K562 (cell line): ENCODE measurements around the gene UGT3A2. TPM values are rescaled to one million over a fixed set of nuclear protein-coding genes. Genes with fewer than 3 reads are reported as not detected.
A peak's percentile ranks its signal among the peaks of the same experiment; 100 is the strongest.

Source experiments
- ATAC-seq: fragments of 200-7000 bp; cut with Tn5 transposase; 3 replicates; pipeline ENCODE4 v1.9.1; 2020; ENCODE audit warnings: moderate library complexity
- BruUV-seq: library from RNA; stranded (reverse); fragments of 400-500 nt; replicated peaks from 2 replicates; lab custom pipeline; 2021; lab: Mats Ljungman, UMichigan
- CTCF ChIA-PET: fragments of 300-600 bp; formaldehyde crosslinking; extraction: SDS; loops from one replicate; lab custom pipeline; 2021; ENCODE audit warnings: low intra/inter-chr PET ratio; lab: Yijun Ruan, JAX
- POLR2A ChIA-PET: fragments of 300-600, 350-650 bp; sonication (Branson Sonifier 250); formaldehyde crosslinking; extraction: SDS; loops from one replicate; lab custom pipeline; 2021; ENCODE audit warnings: antibody characterized with exemption, inconsistent platforms; lab: Yijun Ruan, JAX
- DNase-seq, 4 experiments: peaks; one replicate each; pipeline versions ENCODE4 v3.0.0 to v3.0.0-alpha.2; 2011 to 2018; ENCODE audit warnings: low spot score in 3 of 4, mixed read lengths in 3 of 4; ENCODE audit errors: extremely low read depth in 1 of 4
- FAIRE-seq: peaks from 2 replicates; lab custom pipeline; 2011; peaks lifted over from hg19 to GRCh38; lab: Jason Lieb, UNC
- H2AFZ ChIP-seq: 2 replicates; pipeline ENCODE4 v1.6.0; 2011; ENCODE audit warnings: low read depth, low read length, control low read depth, inconsistent platforms
- H3K27ac ChIP-seq: fragments of 200-600 bp; 3 replicates; pipeline ENCODE4 v1.8.0; 2011; ENCODE audit warnings: low read depth, mild to moderate bottlenecking, control low read depth, inconsistent platforms, low read length, moderate library complexity, mixed read lengths; ENCODE audit errors: extremely low read depth
- H3K27me3 ChIP-seq, 2 experiments: fragments of 300-600 bp in 1 of 2; 2 replicates in 1 of 2; 3 replicates in 1 of 2; pipeline versions ENCODE4 v1.6.0 to v1.8.0; 2011; ENCODE audit warnings: inconsistent platforms in 2 of 2, low read length in 2 of 2, mild to moderate bottlenecking in 1 of 2, mixed read lengths in 1 of 2, moderate library complexity in 1 of 2; ENCODE audit not compliant: control insufficient read depth in 2 of 2, insufficient read depth in 2 of 2
- H3K36me3 ChIP-seq: fragments of 300-600 bp; 3 replicates; pipeline ENCODE4 v1.8.0; 2011; ENCODE audit warnings: mild to moderate bottlenecking, low read length, inconsistent platforms; ENCODE audit not compliant: control insufficient read depth, insufficient read depth
- H3K4me1 ChIP-seq, 2 experiments: fragments of 200-600 bp in 1 of 2; replicated peaks in 1 of 2; 2 replicates in 1 of 2; 3 replicates in 1 of 2; pipeline versions ENCODE4 v1.5.1 to v1.8.0; 2011; ENCODE audit warnings: inconsistent platforms in 2 of 2, low read length in 2 of 2, mild to moderate bottlenecking in 1 of 2, mixed read lengths in 1 of 2, moderate library complexity in 1 of 2; ENCODE audit not compliant: control insufficient read depth in 2 of 2, insufficient read depth in 2 of 2
- H3K4me2 ChIP-seq: 2 replicates; pipeline ENCODE4 v1.6.1; 2011; ENCODE audit warnings: low read length, control low read depth, inconsistent platforms, mixed read lengths; ENCODE audit not compliant: insufficient read depth
- H3K4me3 ChIP-seq: fragments of 200-600 bp; sonication (generic), shearing (Covaris generic); 2 replicates; pipeline ENCODE4 v1.5.1; 2016; ENCODE audit warnings: control low read depth, inconsistent platforms
- H3K79me2 ChIP-seq: fragments of 200-600 bp; 3 replicates; pipeline ENCODE4 v1.8.0; 2011; ENCODE audit warnings: low read length, inconsistent platforms; ENCODE audit not compliant: control insufficient read depth, insufficient read depth
- H3K9ac ChIP-seq, 2 experiments: 2 replicates each; pipeline versions ENCODE4 v1.6.0 to v1.6.1; 2011; ENCODE audit warnings: low read depth in 2 of 2, low read length in 2 of 2, control low read depth in 1 of 2, inconsistent platforms in 1 of 2, mild to moderate bottlenecking in 1 of 2, mixed read lengths in 1 of 2; ENCODE audit not compliant: insufficient read depth in 1 of 2
- H3K9me1 ChIP-seq: one replicate; pipeline ENCODE4 v1.6.0; 2011; ENCODE audit warnings: inconsistent platforms, mild to moderate bottlenecking, low read length, moderate library complexity; ENCODE audit not compliant: control insufficient read depth, insufficient read depth
- H3K9me3 ChIP-seq: replicated peaks from 2 replicates; pipeline ENCODE4 v1.5.1; 2011; ENCODE audit warnings: low read depth, low read length, inconsistent platforms; ENCODE audit not compliant: control insufficient read depth, insufficient read depth
- H4K20me1 ChIP-seq: replicated peaks from 2 replicates; pipeline ENCODE4 v1.6.1; 2011; ENCODE audit warnings: low read length, inconsistent platforms, mixed read lengths; ENCODE audit not compliant: control insufficient read depth, insufficient read depth
- DDX20 ChIP-seq: fragments of 450-650 bp; IDR thresholded peaks from 2 replicates; pipeline ENCODE4 v1.6.1; 2016; ENCODE audit warnings: missing genetic modification characterization, low read depth, mild to moderate bottlenecking, missing compliant biosample characterization, moderate library complexity
- HMGN3 ChIP-seq: IDR thresholded peaks from 2 replicates; pipeline ENCODE4 v1.6.1; 2011; ENCODE audit warnings: borderline replicate concordance, low read depth, mild to moderate bottlenecking, mixed read lengths, low read length; ENCODE audit not compliant: insufficient read length; ENCODE audit errors: extremely low read depth
- KDM5B ChIP-seq: fragments of 200-600 bp; sonication (generic); IDR thresholded peaks from 2 replicates; pipeline ENCODE4 v1.6.1; 2012; ENCODE audit warnings: low read depth, mild to moderate bottlenecking, moderate library complexity, low read length, control low read depth, inconsistent platforms; ENCODE audit not compliant: insufficient replicate concordance
- KLF13 ChIP-seq: fragments of 450-650 bp; IDR thresholded peaks from 2 replicates; pipeline ENCODE4 v1.6.1; 2016; ENCODE audit warnings: missing genetic modification characterization, low read depth, mild to moderate bottlenecking, missing compliant biosample characterization, moderate library complexity, borderline replicate concordance
- MTA1 ChIP-seq: fragments of 450-650 bp; IDR thresholded peaks from 2 replicates; pipeline ENCODE4 v1.6.1; 2017; ENCODE audit warnings: borderline replicate concordance
- SMAD2 ChIP-seq: fragments of 150-350 bp; IDR thresholded peaks from 2 replicates; pipeline ENCODE4 v1.6.1; 2014; ENCODE audit warnings: low read depth, mild to moderate bottlenecking, low read length
- ZFP30 ChIP-seq: fragments of 250-450 bp; sonication (Bioruptor Pico); IDR thresholded peaks from 2 replicates; pipeline ENCODE4 v1.8.0; 2022; ENCODE audit warnings: moderate library complexity, mild to moderate bottlenecking, inconsistent platforms, borderline replicate concordance
- WGBS: fragments of 100-300 bp; shearing (Covaris generic); methylation state at CpG from one replicate; pipeline ENCODE4 v1.1.6; 2016; ENCODE audit warnings: low coverage, mixed read lengths; ENCODE audit not compliant: insufficient coverage; ENCODE audit errors: missing lambda C conversion rate; 5-methylcytosine and 5-hydroxymethylcytosine counted together
- in situ Hi-C: fragments of 300-500 bp; cut with MboI; formaldehyde crosslinking; loops from 4 replicates; pipeline ENCODE4 v1.15.0; 2018; ENCODE audit warnings: inconsistent platforms, mixed read lengths
- intact Hi-C: fragments of 100-400 bp; cut with micrococcal nuclease; formaldehyde crosslinking; loops from 2 replicates; pipeline ENCODE4 v1.14.2; 2022
- polyA plus RNA-seq, 8 experiments: library from polyadenylated mRNA; depleted of rRNA in 4 of 8; stranded (reverse) in 5 of 8; unstranded in 3 of 8; fragments of >200 nt; fragmentation: Nextera tagmentation in 2 of 8; fragmentation: Illumina TruSeq in 1 of 8; extraction: Ambion mirVana in 2 of 8; extraction: Trizol in 1 of 8; gene quantifications; 2 replicates each; pipeline versions ENCODE4 v1.2.1 to v1.2.3, GENCODE V29; 2011 to 2014; ENCODE audit warnings: inconsistent platforms in 1 of 8, missing spikeins in 1 of 8
- total RNA-seq, 7 experiments: library from RNA; depleted of rRNA in 6 of 7; stranded (reverse); fragments of >200 nt in 6 of 7; fragmentation: Illumina TruSeq in 2 of 7; extraction: Trizol in 2 of 7; gene quantifications; 2 replicates each; pipeline versions ENCODE4 v1.2.1 to v1.2.3, GENCODE V29; 2011 to 2021; ENCODE audit warnings: low replicate concordance in 1 of 7
- TF ChIP-seq, protein P1 (sequence below): fragments of 200-600 bp; sonication (generic); IDR thresholded peaks from one replicate; pipeline ENCODE4 v1.6.1; 2012; ENCODE audit warnings: mild to moderate bottlenecking, low read depth, low read length, inconsistent platforms
- TF ChIP-seq, protein P2 (sequence below): fragments of 450-650 bp; formaldehyde crosslinking; IDR thresholded peaks from 2 replicates; pipeline ENCODE4 v1.4.0; 2022; ENCODE audit warnings: missing genetic modification characterization

UGT3A2 gene
- total and polyA plus RNA-seq, 9 of the 15 experiments (the other 6 are each of a cell fraction or from before 2014, with no cell fraction given) = not detected

DNA sequence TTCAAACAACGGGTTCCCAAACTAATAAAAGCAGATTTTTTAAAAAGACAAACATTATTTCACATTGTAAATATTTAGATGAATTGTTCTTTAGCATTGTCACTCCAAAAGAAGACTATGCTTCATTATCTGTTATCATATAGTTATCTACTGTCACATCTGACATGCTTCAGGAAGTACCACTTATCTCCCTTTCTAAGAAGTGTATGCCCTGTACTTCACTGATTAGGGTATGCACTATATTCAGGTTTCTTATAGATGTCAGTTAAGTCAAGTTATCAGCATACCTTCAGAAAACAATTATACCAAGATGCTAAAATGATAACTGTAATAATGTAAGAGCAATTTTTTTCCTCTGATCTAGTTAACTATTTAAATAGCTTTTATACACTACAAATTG, 44.6 kb upstream of the UGT3A2 start:
- DNase-seq = peak in 2 of 4 experiments; percentile 8 to 25
- Histone ChIP-seq H3K9ac (no peak overlapping the region), H3K9me3 (no peaks in the 10 kb centered on the region), H4K20me1 (no peaks in the 10 kb centered on the region), H3K27me3 (no peaks in the 10 kb centered on the region), H3K36me3 (peaks cover 35% of the 10 kb centered on the region), H2AFZ (no peak overlapping the region), H3K4me2 (no peak overlapping the region), H3K79me2 (no peaks in the 10 kb centered on the region), H3K4me1 (peaks cover 4% of the 10 kb centered on the region in 2 experiments; a peak in 2 of 5 replicates), H3K9me1 (no peaks in the 10 kb centered on the region), H3K4me3 (no peak overlapping the region), H3K27ac (no peak overlapping the region)
- BruUV-seq = no TSS peak
- in situ Hi-C loops = no loop called here
- intact Hi-C loops = no loop called here
- POLR2A ChIA-PET = interaction anchor here (1.6 kb wide), 1 partner anchor 15 kb away, joined by 3 read pairs; no protein-coding TSS in a partner anchor
- FAIRE-seq = no peak
- CTCF ChIA-PET = no interaction called here
- 69% methylated on average over 1 of the region's 1 CpG for WGBS
- ATAC-seq = 0 out of 3 replicates have a peak, but pooled peaks have one; percentile 43
- no peak for TF ChIP-seq HMGN3
- no peak for TF ChIP-seq KDM5B
- TF ChIP-seq, protein P1, sequence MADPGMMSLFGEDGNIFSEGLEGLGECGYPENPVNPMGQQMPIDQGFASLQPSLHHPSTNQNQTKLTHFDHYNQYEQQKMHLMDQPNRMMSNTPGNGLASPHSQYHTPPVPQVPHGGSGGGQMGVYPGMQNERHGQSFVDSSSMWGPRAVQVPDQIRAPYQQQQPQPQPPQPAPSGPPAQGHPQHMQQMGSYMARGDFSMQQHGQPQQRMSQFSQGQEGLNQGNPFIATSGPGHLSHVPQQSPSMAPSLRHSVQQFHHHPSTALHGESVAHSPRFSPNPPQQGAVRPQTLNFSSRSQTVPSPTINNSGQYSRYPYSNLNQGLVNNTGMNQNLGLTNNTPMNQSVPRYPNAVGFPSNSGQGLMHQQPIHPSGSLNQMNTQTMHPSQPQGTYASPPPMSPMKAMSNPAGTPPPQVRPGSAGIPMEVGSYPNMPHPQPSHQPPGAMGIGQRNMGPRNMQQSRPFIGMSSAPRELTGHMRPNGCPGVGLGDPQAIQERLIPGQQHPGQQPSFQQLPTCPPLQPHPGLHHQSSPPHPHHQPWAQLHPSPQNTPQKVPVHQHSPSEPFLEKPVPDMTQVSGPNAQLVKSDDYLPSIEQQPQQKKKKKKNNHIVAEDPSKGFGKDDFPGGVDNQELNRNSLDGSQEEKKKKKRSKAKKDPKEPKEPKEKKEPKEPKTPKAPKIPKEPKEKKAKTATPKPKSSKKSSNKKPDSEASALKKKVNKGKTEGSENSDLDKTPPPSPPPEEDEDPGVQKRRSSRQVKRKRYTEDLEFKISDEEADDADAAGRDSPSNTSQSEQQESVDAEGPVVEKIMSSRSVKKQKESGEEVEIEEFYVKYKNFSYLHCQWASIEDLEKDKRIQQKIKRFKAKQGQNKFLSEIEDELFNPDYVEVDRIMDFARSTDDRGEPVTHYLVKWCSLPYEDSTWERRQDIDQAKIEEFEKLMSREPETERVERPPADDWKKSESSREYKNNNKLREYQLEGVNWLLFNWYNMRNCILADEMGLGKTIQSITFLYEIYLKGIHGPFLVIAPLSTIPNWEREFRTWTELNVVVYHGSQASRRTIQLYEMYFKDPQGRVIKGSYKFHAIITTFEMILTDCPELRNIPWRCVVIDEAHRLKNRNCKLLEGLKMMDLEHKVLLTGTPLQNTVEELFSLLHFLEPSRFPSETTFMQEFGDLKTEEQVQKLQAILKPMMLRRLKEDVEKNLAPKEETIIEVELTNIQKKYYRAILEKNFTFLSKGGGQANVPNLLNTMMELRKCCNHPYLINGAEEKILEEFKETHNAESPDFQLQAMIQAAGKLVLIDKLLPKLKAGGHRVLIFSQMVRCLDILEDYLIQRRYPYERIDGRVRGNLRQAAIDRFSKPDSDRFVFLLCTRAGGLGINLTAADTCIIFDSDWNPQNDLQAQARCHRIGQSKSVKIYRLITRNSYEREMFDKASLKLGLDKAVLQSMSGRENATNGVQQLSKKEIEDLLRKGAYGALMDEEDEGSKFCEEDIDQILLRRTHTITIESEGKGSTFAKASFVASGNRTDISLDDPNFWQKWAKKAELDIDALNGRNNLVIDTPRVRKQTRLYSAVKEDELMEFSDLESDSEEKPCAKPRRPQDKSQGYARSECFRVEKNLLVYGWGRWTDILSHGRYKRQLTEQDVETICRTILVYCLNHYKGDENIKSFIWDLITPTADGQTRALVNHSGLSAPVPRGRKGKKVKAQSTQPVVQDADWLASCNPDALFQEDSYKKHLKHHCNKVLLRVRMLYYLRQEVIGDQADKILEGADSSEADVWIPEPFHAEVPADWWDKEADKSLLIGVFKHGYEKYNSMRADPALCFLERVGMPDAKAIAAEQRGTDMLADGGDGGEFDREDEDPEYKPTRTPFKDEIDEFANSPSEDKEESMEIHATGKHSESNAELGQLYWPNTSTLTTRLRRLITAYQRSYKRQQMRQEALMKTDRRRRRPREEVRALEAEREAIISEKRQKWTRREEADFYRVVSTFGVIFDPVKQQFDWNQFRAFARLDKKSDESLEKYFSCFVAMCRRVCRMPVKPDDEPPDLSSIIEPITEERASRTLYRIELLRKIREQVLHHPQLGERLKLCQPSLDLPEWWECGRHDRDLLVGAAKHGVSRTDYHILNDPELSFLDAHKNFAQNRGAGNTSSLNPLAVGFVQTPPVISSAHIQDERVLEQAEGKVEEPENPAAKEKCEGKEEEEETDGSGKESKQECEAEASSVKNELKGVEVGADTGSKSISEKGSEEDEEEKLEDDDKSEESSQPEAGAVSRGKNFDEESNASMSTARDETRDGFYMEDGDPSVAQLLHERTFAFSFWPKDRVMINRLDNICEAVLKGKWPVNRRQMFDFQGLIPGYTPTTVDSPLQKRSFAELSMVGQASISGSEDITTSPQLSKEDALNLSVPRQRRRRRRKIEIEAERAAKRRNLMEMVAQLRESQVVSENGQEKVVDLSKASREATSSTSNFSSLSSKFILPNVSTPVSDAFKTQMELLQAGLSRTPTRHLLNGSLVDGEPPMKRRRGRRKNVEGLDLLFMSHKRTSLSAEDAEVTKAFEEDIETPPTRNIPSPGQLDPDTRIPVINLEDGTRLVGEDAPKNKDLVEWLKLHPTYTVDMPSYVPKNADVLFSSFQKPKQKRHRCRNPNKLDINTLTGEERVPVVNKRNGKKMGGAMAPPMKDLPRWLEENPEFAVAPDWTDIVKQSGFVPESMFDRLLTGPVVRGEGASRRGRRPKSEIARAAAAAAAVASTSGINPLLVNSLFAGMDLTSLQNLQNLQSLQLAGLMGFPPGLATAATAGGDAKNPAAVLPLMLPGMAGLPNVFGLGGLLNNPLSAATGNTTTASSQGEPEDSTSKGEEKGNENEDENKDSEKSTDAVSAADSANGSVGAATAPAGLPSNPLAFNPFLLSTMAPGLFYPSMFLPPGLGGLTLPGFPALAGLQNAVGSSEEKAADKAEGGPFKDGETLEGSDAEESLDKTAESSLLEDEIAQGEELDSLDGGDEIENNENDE = no peak
- no peak for TF ChIP-seq MTA1
- no peak for TF ChIP-seq SMAD2
- no peak for TF ChIP-seq KLF13 (tag)
- no peak for TF ChIP-seq DDX20 (tag)
- no peak for TF ChIP-seq ZFP30 (CRISPR knock-in tag)
- TF ChIP-seq, protein P2, sequence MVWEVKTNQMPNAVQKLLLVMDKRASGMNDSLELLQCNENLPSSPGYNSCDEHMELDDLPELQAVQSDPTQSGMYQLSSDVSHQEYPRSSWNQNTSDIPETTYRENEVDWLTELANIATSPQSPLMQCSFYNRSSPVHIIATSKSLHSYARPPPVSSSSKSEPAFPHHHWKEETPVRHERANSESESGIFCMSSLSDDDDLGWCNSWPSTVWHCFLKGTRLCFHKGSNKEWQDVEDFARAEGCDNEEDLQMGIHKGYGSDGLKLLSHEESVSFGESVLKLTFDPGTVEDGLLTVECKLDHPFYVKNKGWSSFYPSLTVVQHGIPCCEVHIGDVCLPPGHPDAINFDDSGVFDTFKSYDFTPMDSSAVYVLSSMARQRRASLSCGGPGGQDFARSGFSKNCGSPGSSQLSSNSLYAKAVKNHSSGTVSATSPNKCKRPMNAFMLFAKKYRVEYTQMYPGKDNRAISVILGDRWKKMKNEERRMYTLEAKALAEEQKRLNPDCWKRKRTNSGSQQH (CRISPR knock-in tag) = no peak
